Cardiac fibroblast (primary cell): ENCODE measurements around the gene PRKN.

Source experiments
- DNase-seq, 2 donors: peaks; one replicate each; pipeline versions ENCODE4 v3.0.0 to v3.0.0-alpha.2; 2010; ENCODE audit warnings: low read depth in 2 of 2
- H3K4me3 ChIP-seq, 2 donors: replicated peaks in 1 of 2; 1 replicate in 1 of 2; 2 replicates in 1 of 2; pipeline ENCODE4 v1.5.1; 2011; ENCODE audit warnings: low read depth in 2 of 2, low read length in 2 of 2, mild to moderate bottlenecking in 2 of 2, moderate library complexity in 1 of 2
- TF ChIP-seq, protein P1 (sequence below): IDR thresholded peaks from one replicate; pipeline ENCODE4 v1.5.1; 2011; ENCODE audit warnings: low read depth, mild to moderate bottlenecking, low read length, inconsistent platforms

PRKN gene

GRCh38 chr6:161363286-161363685, 1364.3 kb downstream of the PRKN start:
- no peak for DNase-seq
- no peak overlapping the region for H3K4me3 ChIP-seq
- TF ChIP-seq, protein P1, sequence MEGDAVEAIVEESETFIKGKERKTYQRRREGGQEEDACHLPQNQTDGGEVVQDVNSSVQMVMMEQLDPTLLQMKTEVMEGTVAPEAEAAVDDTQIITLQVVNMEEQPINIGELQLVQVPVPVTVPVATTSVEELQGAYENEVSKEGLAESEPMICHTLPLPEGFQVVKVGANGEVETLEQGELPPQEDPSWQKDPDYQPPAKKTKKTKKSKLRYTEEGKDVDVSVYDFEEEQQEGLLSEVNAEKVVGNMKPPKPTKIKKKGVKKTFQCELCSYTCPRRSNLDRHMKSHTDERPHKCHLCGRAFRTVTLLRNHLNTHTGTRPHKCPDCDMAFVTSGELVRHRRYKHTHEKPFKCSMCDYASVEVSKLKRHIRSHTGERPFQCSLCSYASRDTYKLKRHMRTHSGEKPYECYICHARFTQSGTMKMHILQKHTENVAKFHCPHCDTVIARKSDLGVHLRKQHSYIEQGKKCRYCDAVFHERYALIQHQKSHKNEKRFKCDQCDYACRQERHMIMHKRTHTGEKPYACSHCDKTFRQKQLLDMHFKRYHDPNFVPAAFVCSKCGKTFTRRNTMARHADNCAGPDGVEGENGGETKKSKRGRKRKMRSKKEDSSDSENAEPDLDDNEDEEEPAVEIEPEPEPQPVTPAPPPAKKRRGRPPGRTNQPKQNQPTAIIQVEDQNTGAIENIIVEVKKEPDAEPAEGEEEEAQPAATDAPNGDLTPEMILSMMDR = no peak

- no peak overlapping the region for H3K4me3 ChIP-seq
- DNase-seq = no peak
- TF ChIP-seq, protein P1 = no peak
Measured at GRCh38 chr6:161362266-161362665, 1365.3 kb downstream of the PRKN start.

DNA sequence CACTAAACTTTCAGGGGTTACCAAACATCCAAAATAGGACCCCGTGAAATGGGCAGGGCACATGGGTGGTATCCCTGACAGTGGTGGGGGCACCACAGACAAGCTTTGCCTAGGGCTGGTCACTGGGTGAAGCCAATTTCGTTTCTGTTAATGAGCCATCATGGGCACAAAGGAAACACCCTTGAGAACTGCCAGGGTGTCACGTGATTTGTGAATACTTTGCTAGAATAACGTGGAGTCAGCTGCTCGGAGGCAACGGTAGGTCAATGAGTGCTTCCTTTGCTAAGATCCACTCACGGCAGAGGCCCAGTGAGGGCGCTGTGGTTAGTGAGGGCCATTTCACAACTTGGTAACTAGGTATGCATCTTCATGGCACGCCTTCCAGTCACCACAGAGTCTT, 1366.0 kb downstream of the PRKN start:
- TF ChIP-seq, protein P1 = no peak
- DNase-seq = no peak
- no peak overlapping the region for H3K4me3 ChIP-seq

- TF ChIP-seq, protein P1 = no peak
- no peak overlapping the region for H3K4me3 ChIP-seq
- DNase-seq = no peak
Measured at GRCh38 chr6:161360520-161360919, 1367.0 kb downstream of the PRKN start.

- TF ChIP-seq, protein P1 = no peak
- DNase-seq = peak in 1 of 2 donors; percentile 12
- H3K4me3 ChIP-seq = no peak overlapping the region
Measured at GRCh38 chr6:161359618-161359945, 1368.0 kb downstream of the PRKN start.

- no peak for DNase-seq
- TF ChIP-seq, protein P1 = no peak
- no peak overlapping the region for H3K4me3 ChIP-seq
Measured at GRCh38 chr6:161356167-161356854, 1371.3 kb downstream of the PRKN start.

GRCh38 chr6:161355696-161356095, 1371.9 kb downstream of the PRKN start:
- DNase-seq = no peak
- H3K4me3 ChIP-seq = no peak overlapping the region
- TF ChIP-seq, protein P1 = no peak
